NCI-H510A (cell line): Measurements from ENCODE around the gene ZNF710.

Source experiments
- DNase-seq: peaks from one replicate; lab custom pipeline; 2025; lab: John Stamatoyannopoulos, UW

The ZNF710 gene

GRCh38 chr15:90080818-90081393 lies 79.8 kb downstream of the ZNF710 start:
- no peak for DNase-seq

- no peak for DNase-seq
These were observed 81.1 kb downstream of the ZNF710 start for GRCh38 chr15:90082140-90082715.

GRCh38 chr15:90083419-90083818 lies 82.3 kb downstream of the ZNF710 start:
- no peak for DNase-seq

GRCh38 chr15:90083954-90084607 lies 83.0 kb downstream of the ZNF710 start:
- no peak for DNase-seq

- no peak for DNase-seq
These were observed 83.8 kb downstream of the ZNF710 start for GRCh38 chr15:90084876-90085423.

- DNase-seq, result no peak
These were observed 84.4 kb downstream of the ZNF710 start for GRCh38 chr15:90085565-90085964.

GRCh38 chr15:90086868-90087268 lies 85.7 kb downstream of the ZNF710 start:
- no peak for DNase-seq

- no peak for DNase-seq
These were observed 86.5 kb downstream of the ZNF710 start for GRCh38 chr15:90087454-90088154.

- no peak for DNase-seq
These were observed 89.2 kb downstream of the ZNF710 start for GRCh38 chr15:90090226-90090848.

- no peak for DNase-seq
These were observed 90.2 kb downstream of the ZNF710 start for GRCh38 chr15:90091156-90091931.

GRCh38 chr15:90095521-90095959 lies 94.4 kb downstream of the ZNF710 start:
- DNase-seq, result no peak

GRCh38 chr15:90097475-90097874 lies 96.4 kb downstream of the ZNF710 start:
- DNase-seq, result no peak

GRCh38 chr15:90099072-90099867 lies 98.1 kb downstream of the ZNF710 start:
- DNase-seq, result no peak

GRCh38 chr15:90099868-90100831 lies 99.0 kb downstream of the ZNF710 start:
- DNase-seq, result no peak

- no peak for DNase-seq
These were observed 100.2 kb downstream of the ZNF710 start for GRCh38 chr15:90101130-90101968.

- peak; percentile 55 for DNase-seq
These were observed 101.1 kb downstream of the ZNF710 start, which contains the start of gene IDH2 for GRCh38 chr15:90101969-90102890. Gene IDH2 (minus strand): TSS chr15:90102468. CDS start chr15:90102390, 78 bp downstream.

GRCh38 chr15:90103701-90104329 lies 102.7 kb downstream of the ZNF710 start:
- no peak for DNase-seq
